ENCODE data around the gene ARL6IP5. TPM values are rescaled to one million over a fixed set of nuclear protein-coding genes. Genes with fewer than 3 reads are reported as not detected.

ARL6IP5 gene
- total and polyA plus RNA-seq, 2 of the 13 experiments (the other 11 are each of a cell fraction or from before 2014, with no cell fraction given), result 23.7 to 29.6 TPM

DNA sequence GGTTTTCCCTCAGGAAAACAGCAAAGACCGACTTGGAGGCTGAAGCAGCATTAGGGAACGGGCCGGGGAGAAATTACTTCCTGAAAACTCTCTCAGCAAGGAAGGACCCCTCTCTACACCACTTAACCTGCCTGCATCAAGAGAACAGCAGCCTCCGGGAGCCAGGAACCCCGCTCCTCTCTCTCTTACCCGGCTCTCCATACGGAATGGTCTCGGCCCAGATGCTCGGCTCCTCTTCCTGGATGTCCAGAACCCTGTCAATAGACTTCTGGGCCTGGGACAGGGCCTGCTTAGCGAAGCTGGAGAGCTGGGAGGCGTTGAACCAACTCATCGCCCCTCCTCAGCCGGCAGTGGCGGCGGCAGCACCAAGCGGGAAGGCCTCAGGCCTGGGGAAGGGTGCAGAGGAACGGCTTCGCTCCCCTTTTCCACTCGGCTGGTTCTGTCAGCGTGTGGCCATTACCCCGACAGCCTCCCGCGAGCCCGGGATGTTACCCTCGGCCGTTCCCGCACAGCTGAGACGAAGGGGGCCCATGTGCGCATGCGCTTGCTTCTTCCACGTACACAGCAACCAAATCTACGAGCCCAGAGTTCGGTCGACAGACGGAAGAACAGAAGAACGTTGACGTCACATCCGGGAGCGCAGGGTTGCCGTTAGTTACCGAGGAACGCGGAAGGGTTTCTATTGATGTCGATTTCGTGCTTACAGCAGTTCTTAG lies 32.8 kb upstream of the ARL6IP5 start, which contains the start of gene TMF1 (continued):
- TF ChIP-seq, protein P1, sequence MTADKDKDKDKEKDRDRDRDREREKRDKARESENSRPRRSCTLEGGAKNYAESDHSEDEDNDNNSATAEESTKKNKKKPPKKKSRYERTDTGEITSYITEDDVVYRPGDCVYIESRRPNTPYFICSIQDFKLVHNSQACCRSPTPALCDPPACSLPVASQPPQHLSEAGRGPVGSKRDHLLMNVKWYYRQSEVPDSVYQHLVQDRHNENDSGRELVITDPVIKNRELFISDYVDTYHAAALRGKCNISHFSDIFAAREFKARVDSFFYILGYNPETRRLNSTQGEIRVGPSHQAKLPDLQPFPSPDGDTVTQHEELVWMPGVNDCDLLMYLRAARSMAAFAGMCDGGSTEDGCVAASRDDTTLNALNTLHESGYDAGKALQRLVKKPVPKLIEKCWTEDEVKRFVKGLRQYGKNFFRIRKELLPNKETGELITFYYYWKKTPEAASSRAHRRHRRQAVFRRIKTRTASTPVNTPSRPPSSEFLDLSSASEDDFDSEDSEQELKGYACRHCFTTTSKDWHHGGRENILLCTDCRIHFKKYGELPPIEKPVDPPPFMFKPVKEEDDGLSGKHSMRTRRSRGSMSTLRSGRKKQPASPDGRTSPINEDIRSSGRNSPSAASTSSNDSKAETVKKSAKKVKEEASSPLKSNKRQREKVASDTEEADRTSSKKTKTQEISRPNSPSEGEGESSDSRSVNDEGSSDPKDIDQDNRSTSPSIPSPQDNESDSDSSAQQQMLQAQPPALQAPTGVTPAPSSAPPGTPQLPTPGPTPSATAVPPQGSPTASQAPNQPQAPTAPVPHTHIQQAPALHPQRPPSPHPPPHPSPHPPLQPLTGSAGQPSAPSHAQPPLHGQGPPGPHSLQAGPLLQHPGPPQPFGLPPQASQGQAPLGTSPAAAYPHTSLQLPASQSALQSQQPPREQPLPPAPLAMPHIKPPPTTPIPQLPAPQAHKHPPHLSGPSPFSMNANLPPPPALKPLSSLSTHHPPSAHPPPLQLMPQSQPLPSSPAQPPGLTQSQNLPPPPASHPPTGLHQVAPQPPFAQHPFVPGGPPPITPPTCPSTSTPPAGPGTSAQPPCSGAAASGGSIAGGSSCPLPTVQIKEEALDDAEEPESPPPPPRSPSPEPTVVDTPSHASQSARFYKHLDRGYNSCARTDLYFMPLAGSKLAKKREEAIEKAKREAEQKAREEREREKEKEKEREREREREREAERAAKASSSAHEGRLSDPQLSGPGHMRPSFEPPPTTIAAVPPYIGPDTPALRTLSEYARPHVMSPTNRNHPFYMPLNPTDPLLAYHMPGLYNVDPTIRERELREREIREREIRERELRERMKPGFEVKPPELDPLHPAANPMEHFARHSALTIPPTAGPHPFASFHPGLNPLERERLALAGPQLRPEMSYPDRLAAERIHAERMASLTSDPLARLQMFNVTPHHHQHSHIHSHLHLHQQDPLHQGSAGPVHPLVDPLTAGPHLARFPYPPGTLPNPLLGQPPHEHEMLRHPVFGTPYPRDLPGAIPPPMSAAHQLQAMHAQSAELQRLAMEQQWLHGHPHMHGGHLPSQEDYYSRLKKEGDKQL (CRISPR knock-in tag; IDR thresholded peaks at IDR 0.05; ENCODE audit: low read depth), result no peak
- TF ChIP-seq KMT2B (CRISPR knock-in tag; IDR thresholded peaks at IDR 0.05) (peak; percentile 84), MAZ (IDR thresholded peaks at IDR 0.05; ENCODE audit: borderline replicate concordance, low read depth, low read length) (no peak), MAZ (CRISPR knock-in tag; IDR thresholded peaks at IDR 0.05; ENCODE audit: low read depth) (peak; percentile 46; the same call in 1 of the 2 replicates), BRCA1 (CRISPR knock-in tag; IDR thresholded peaks at IDR 0.05) (no peak), HOXA5 (CRISPR knock-in tag; IDR thresholded peaks at IDR 0.05) (0 out of 2 replicates have a peak, but pooled peaks have one; percentile 44), ZNF24 (IDR thresholded peaks at IDR 0.05) (no peak), HMG20B (CRISPR knock-in tag; conservative IDR thresholded peaks at IDR 0.05) (no peak), ZNF383 (CRISPR knock-in tag; IDR thresholded peaks at IDR 0.05; ENCODE audit: borderline replicate concordance) (no peak), ZNF296 (CRISPR knock-in tag; conservative IDR thresholded peaks at IDR 0.05) (no peak), ZNF83 (CRISPR knock-in tag; IDR thresholded peaks at IDR 0.05; ENCODE audit: borderline replicate concordance) (no peak)
- TF ChIP-seq, protein P2, sequence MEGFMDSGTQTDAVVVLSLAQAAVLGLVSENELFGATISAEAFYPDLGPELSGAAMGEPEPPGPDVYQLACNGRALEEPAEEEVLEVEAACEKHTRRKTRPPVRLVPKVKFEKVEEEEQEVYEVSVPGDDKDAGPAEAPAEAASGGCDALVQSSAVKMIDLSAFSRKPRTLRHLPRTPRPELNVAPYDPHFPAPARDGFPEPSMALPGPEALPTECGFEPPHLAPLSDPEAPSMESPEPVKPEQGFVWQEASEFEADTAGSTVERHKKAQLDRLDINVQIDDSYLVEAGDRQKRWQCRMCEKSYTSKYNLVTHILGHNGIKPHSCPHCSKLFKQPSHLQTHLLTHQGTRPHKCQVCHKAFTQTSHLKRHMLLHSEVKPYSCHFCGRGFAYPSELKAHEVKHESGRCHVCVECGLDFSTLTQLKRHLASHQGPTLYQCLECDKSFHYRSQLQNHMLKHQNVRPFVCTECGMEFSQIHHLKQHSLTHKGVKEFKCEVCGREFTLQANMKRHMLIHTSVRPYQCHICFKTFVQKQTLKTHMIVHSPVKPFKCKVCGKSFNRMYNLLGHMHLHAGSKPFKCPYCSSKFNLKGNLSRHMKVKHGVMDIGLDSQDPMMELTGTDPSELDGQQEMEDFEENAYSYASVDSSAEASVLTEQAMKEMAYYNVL (CRISPR knock-in tag; IDR thresholded peaks at IDR 0.05; ENCODE audit: borderline replicate concordance), result no peak
- TF ChIP-seq, protein P3, sequence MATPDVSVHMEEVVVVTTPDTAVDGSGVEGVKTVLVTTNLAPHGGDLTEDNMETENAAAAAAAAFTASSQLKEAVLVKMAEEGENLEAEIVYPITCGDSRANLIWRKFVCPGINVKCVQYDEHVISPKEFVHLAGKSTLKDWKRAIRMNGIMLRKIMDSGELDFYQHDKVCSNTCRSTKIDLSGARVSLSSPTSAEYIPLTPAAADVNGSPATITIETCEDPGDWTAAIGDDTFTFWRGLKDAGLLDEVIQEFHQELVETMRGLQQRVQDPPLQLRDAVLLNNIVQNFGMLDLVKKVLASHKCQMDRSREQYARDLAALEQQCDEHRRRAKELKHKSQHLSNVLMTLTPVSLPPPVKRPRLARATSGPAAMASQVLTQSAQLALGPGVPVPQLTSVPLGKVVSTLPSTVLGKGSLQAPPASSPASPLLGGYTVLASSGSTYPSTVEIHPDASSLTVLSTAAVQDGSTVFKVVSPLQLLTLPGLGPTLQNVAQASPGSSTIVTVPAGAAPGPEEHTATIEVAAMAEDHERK (CRISPR knock-in tag; IDR thresholded peaks at IDR 0.05; ENCODE audit: low read depth), result no peak
- TF ChIP-seq, protein P4, sequence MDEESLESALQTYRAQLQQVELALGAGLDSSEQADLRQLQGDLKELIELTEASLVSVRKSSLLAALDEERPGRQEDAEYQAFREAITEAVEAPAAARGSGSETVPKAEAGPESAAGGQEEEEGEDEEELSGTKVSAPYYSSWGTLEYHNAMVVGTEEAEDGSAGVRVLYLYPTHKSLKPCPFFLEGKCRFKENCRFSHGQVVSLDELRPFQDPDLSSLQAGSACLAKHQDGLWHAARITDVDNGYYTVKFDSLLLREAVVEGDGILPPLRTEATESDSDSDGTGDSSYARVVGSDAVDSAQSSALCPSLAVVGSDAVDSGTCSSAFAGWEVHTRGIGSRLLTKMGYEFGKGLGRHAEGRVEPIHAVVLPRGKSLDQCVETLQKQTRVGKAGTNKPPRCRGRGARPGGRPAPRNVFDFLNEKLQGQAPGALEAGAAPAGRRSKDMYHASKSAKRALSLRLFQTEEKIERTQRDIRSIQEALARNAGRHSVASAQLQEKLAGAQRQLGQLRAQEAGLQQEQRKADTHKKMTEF (CRISPR knock-in tag; IDR thresholded peaks at IDR 0.05), result peak; percentile 55; the same call in 1 of the 2 replicates
- TF ChIP-seq, protein P5, sequence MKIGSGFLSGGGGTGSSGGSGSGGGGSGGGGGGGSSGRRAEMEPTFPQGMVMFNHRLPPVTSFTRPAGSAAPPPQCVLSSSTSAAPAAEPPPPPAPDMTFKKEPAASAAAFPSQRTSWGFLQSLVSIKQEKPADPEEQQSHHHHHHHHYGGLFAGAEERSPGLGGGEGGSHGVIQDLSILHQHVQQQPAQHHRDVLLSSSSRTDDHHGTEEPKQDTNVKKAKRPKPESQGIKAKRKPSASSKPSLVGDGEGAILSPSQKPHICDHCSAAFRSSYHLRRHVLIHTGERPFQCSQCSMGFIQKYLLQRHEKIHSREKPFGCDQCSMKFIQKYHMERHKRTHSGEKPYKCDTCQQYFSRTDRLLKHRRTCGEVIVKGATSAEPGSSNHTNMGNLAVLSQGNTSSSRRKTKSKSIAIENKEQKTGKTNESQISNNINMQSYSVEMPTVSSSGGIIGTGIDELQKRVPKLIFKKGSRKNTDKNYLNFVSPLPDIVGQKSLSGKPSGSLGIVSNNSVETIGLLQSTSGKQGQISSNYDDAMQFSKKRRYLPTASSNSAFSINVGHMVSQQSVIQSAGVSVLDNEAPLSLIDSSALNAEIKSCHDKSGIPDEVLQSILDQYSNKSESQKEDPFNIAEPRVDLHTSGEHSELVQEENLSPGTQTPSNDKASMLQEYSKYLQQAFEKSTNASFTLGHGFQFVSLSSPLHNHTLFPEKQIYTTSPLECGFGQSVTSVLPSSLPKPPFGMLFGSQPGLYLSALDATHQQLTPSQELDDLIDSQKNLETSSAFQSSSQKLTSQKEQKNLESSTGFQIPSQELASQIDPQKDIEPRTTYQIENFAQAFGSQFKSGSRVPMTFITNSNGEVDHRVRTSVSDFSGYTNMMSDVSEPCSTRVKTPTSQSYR (CRISPR knock-in tag; IDR thresholded peaks at IDR 0.05; ENCODE audit: borderline replicate concordance), result 0 out of 2 replicates have a peak, but pooled peaks have one; percentile 15

Data from HepG2 (cell line).